Cardiac fibroblast (primary cell): ENCODE data around the gene SH3BP4.

Source experiments
- DNase-seq, 2 donors: peaks; one replicate each; pipeline versions ENCODE4 v3.0.0 to v3.0.0-alpha.2; 2010; ENCODE audit warnings: low read depth in 2 of 2
- H3K4me3 ChIP-seq, 2 donors: replicated peaks in 1 of 2; 1 replicate in 1 of 2; 2 replicates in 1 of 2; pipeline ENCODE4 v1.5.1; 2011; ENCODE audit warnings: low read depth in 2 of 2, low read length in 2 of 2, mild to moderate bottlenecking in 2 of 2, moderate library complexity in 1 of 2
- CTCF ChIP-seq: IDR thresholded peaks from one replicate; pipeline ENCODE4 v1.5.1; 2011; ENCODE audit warnings: low read depth, mild to moderate bottlenecking, low read length, inconsistent platforms

Gene SH3BP4

GRCh38 chr2:235078914-235079472, 127.2 kb downstream of the SH3BP4 start:
- no peak for TF ChIP-seq CTCF
- H3K4me3 ChIP-seq: no peak overlapping the region
- DNase-seq: no peak

- no peak for TF ChIP-seq CTCF
- DNase-seq: peak in 1 of 2 donors; percentile 44
- no peak overlapping the region for H3K4me3 ChIP-seq
Measured at GRCh38 chr2:235080101-235080500, 128.3 kb downstream of the SH3BP4 start.

- H3K4me3 ChIP-seq: no peak overlapping the region
- DNase-seq: no peak
- TF ChIP-seq CTCF: no peak
Measured at GRCh38 chr2:235082578-235083338, 130.9 kb downstream of the SH3BP4 start.

- DNase-seq: no peak
- H3K4me3 ChIP-seq: no peak overlapping the region
- TF ChIP-seq CTCF: no peak
Measured at GRCh38 chr2:235083822-235084221, 132.0 kb downstream of the SH3BP4 start.

GRCh38 chr2:235084424-235084823, 132.6 kb downstream of the SH3BP4 start:
- TF ChIP-seq CTCF: no peak
- DNase-seq: no peak

GRCh38 chr2:235085476-235085875, 133.7 kb downstream of the SH3BP4 start:
- no peak overlapping the region for H3K4me3 ChIP-seq
- TF ChIP-seq CTCF: no peak
- DNase-seq: no peak

More at GRCh38 chr2:235084424-235084823, 132.6 kb downstream of the SH3BP4 start:
- no peak overlapping the region for H3K4me3 ChIP-seq
